ENCODE measurements around the gene KCNMA1.

- TF ChIP-seq POLR2A (IDR thresholded peaks at IDR 0.05; ENCODE audit: extremely low read depth, insufficient read length): no peak
- no peak for TF ChIP-seq CTCF (IDR thresholded peaks at IDR 0.05; ENCODE audit: low read depth, low read length)
- TF ChIP-seq MAX (IDR thresholded peaks at IDR 0.05; ENCODE audit: low read depth, low read length): no peak
- no peak for TF ChIP-seq MYC (IDR thresholded peaks at IDR 0.05; ENCODE audit: low read depth, low read length)
Measured at GRCh38 chr10:77318739-77319138, 318.9 kb downstream of the KCNMA1 start.

Measured in NB4 (cell line).